Kidney (tissue), 14 donors: ENCODE data around the gene PPM1H. TPM values are rescaled to one million over a fixed set of nuclear protein-coding genes. Genes with fewer than 3 reads are reported as not detected.
A peak's percentile ranks its signal among the peaks of the same experiment; 100 is the strongest.

Experiments
- DNase-seq, 5 donors: peaks; one replicate each; pipeline ENCODE4 v3.0.0-alpha.2; 2013 to 2020
- FAIRE-seq: peaks from 2 replicates; lab custom pipeline; 2012; peaks lifted over from hg19 to GRCh38; lab: Jason Lieb, UNC
- H3K27ac ChIP-seq, 2 donors: one replicate each; pipeline ENCODE4 v1.7.0; 2013; ENCODE audit warnings: low read depth in 2 of 2, low read length in 2 of 2, inconsistent platforms in 1 of 2
- H3K27me3 ChIP-seq: one replicate; pipeline ENCODE4 v1.7.1; 2013; ENCODE audit warnings: low read length, inconsistent platforms; ENCODE audit not compliant: control insufficient read depth, insufficient read depth
- H3K36me3 ChIP-seq, 3 donors: one replicate each; pipeline versions ENCODE4 v1.7.0 to v1.7.1; 2013; ENCODE audit warnings: low read length in 3 of 3, control low read depth in 1 of 3, inconsistent platforms in 1 of 3; ENCODE audit not compliant: insufficient read depth in 3 of 3, control insufficient read depth in 2 of 3
- H3K4me1 ChIP-seq, 3 donors: one replicate each; pipeline versions ENCODE4 v1.7.0 to v1.7.1; 2013; ENCODE audit warnings: low read length in 3 of 3, inconsistent platforms in 1 of 3, low read depth in 1 of 3; ENCODE audit not compliant: control insufficient read depth in 2 of 3, insufficient read depth in 2 of 3
- H3K4me3 ChIP-seq, 3 donors: one replicate each; pipeline versions ENCODE4 v1.7.0 to v1.8.1; 2013; ENCODE audit warnings: low read length in 3 of 3, control low read depth in 1 of 3, inconsistent platforms in 1 of 3
- H3K9ac ChIP-seq, 3 donors: one replicate each; pipeline versions ENCODE4 v1.7.0 to v1.7.1; 2013; ENCODE audit warnings: low read length in 3 of 3, control low read depth in 1 of 3, inconsistent platforms in 1 of 3
- H3K9me3 ChIP-seq, 3 donors: one replicate each; pipeline versions ENCODE4 v1.7.0 to v1.7.1; 2013; ENCODE audit warnings: low read length in 3 of 3, control low read depth in 1 of 3, inconsistent platforms in 1 of 3; ENCODE audit not compliant: control insufficient read depth in 2 of 3, insufficient read depth in 1 of 3
- CTCF ChIP-seq: IDR thresholded peaks from 3 replicates; pipeline ENCODE4 v1.5.1; 2012; ENCODE audit warnings: mild to moderate bottlenecking, moderate library complexity, borderline replicate concordance; ENCODE audit not compliant: insufficient read depth; ENCODE audit errors: extremely low read depth
- intact Hi-C: fragments of 100-400 bp; cut with DNase I; formaldehyde crosslinking; loops from one replicate; pipeline ENCODE4 v1.11.1; 2022
- polyA plus RNA-seq: library from polyadenylated mRNA; stranded (reverse); fragments of 350-450 nt; fragmentation: Illumina TruSeq; extraction: RNeasy Lipid Tissue Mini Kit (QIAGEN cat#74804); gene quantifications from one replicate; pipeline ENCODE4 v1.2.3, GENCODE V29; 2014; ENCODE audit warnings: low read depth, low replicate concordance; ENCODE audit not compliant: insufficient read depth
- total RNA-seq: library from RNA; stranded (reverse); fragmentation: NEBNext Ultra II Directional; extraction: Animal tissue kit (Norgen Biotek cat#: 25700); gene quantifications from one replicate; pipeline ENCODE4 v1.2.1, GENCODE V29; 2021
- donor health status: control.
- donor health status: control.
- donor health status: control.
- donor health status: control.
- donor health status: control.
- donor health status: DM: yes; HTN: yes; CAD: no.
- donor health status: Normal renal cell carcinoma (clear cell type).

PPM1H gene
- total and polyA plus RNA-seq, 2 donors from 2014 or later, result 8.7 to 25.0 TPM

- TF ChIP-seq CTCF, result no peak
- intact Hi-C loops, result no loop called here
- no peak overlapping the region for H3K9ac ChIP-seq
- FAIRE-seq, result no peak
- no peaks in the 10 kb centered on the region for H3K9me3 ChIP-seq
- H3K36me3 ChIP-seq, result no peaks in the 10 kb centered on the region
- H3K27ac ChIP-seq, result no peak overlapping the region
- H3K4me3 ChIP-seq, result no peak overlapping the region
- DNase-seq, result no peak
- no peaks in the 10 kb centered on the region for H3K4me1 ChIP-seq
- H3K27me3 ChIP-seq, result no peaks in the 10 kb centered on the region
These were observed 107.9 kb downstream of the PPM1H start for GRCh38 chr12:62827042-62827441.

- H3K4me1 ChIP-seq, result peaks cover 0 to 5% (median 0%) of the 10 kb centered on the region in 3 donors
- intact Hi-C loops, result no loop called here
- H3K36me3 ChIP-seq, result no peaks in the 10 kb centered on the region
- FAIRE-seq (no peak), DNase-seq (peak in 4 of 5 donors; percentile 41 to 76 (median 62))
- H3K9me3 ChIP-seq, result no peaks in the 10 kb centered on the region
- no peak overlapping the region for H3K9ac ChIP-seq
- no peak for TF ChIP-seq CTCF
- peak overlapping the region in 1 of 2 donors; percentile 14 for H3K27ac ChIP-seq
- H3K4me3 ChIP-seq, result peak overlapping the region in 1 of 3 donors; percentile 32
- H3K27me3 ChIP-seq, result no peaks in the 10 kb centered on the region
These were observed 117.2 kb downstream of the PPM1H start for GRCh38 chr12:62817556-62818271.

- FAIRE-seq, result no peak
- intact Hi-C loops, result no loop called here
These were observed 120.7 kb downstream of the PPM1H start for GRCh38 chr12:62814243-62814642.

More at GRCh38 chr12:62814243-62814642, 120.7 kb downstream of the PPM1H start:
- H3K27me3 ChIP-seq, result no peaks in the 10 kb centered on the region
- H3K9me3 ChIP-seq, result no peaks in the 10 kb centered on the region
- H3K4me3 ChIP-seq, result no peak overlapping the region
- H3K27ac ChIP-seq, result no peak overlapping the region
- no peak for DNase-seq
- TF ChIP-seq CTCF, result no peak
- H3K9ac ChIP-seq, result no peak overlapping the region
- H3K36me3 ChIP-seq, result no peaks in the 10 kb centered on the region
- H3K4me1 ChIP-seq, result peaks cover 0 to 5% (median 0%) of the 10 kb centered on the region in 3 donors
